K562 (cell line): ENCODE measurements around the gene ADTRP.

Source experiments
- ETV6 ChIP-seq, 3 experiments: fragments of 150-350 bp in 1 of 3; sonication (generic) in 1 of 3; formaldehyde crosslinking in 1 of 3; IDR thresholded peaks; 2 replicates each; pipeline versions ENCODE4 v1.6.1 to v1.8.0; 2014 to 2022; ENCODE audit warnings: borderline replicate concordance in 2 of 3, low read depth in 2 of 3, antibody characterized with exemption in 1 of 3, low read length in 1 of 3, mild to moderate bottlenecking in 1 of 3, missing genetic modification reagents in 1 of 3
- HOXB6 ChIP-seq: fragments of 250-450 bp; sonication (Bioruptor Pico); IDR thresholded peaks from 2 replicates; pipeline ENCODE4 v1.5.1; 2022; ENCODE audit warnings: mild to moderate bottlenecking, borderline replicate concordance
- SP2 ChIP-seq: IDR thresholded peaks from 2 replicates; pipeline ENCODE4 v1.6.1; 2011; ENCODE audit warnings: mild to moderate bottlenecking, low read depth, low read length, moderate library complexity; ENCODE audit not compliant: poor library complexity, severe bottlenecking; ENCODE audit errors: extremely low read depth
- ZNF551 ChIP-seq: fragments of 250-450 bp; sonication (Bioruptor Pico); IDR thresholded peaks from 2 replicates; pipeline ENCODE4 v1.5.0; 2021; ENCODE audit warnings: mild to moderate bottlenecking, moderate library complexity

- TF ChIP-seq HOXB6 (CRISPR knock-in tag), result no peak
- TF ChIP-seq ZNF551 (CRISPR knock-in tag), result no peak
- no peak for TF ChIP-seq ETV6 (IDR thresholded peaks at IDR 0.05; ENCODE audit: borderline replicate concordance in 1 of 2, low read depth in 2 of 2, low read length in 1 of 2)
- no peak for TF ChIP-seq ETV6 (CRISPR knock-in tag; IDR thresholded peaks at IDR 0.05; ENCODE audit: borderline replicate concordance)
- TF ChIP-seq SP2, result no peak
Observed at GRCh38 chr6:11718031-11718430, 60.6 kb downstream of the ADTRP start.
